Measurements from ENCODE around the gene PHACTR3.

Gene PHACTR3

DNA sequence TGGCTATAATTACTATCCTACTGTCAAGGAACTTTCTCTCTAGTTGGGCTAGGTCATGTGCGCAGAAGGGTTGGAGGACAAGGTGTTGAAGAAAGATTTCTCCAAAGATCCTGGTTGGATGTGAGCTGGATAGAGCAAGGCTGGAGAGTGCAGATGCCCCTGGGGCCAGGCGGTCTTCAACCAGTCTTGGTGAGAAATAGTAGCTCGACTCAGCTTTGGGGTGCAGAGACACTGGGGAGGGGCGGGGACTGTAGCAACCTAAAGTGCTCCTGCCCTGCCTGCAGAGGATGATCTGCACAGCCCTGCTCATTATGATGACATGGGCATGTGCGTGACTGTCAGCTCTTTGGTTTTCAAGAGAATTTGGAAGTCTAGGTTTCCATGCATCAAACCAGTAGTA, 35.9 kb downstream of the PHACTR3 start:
- TF ChIP-seq, protein P1, sequence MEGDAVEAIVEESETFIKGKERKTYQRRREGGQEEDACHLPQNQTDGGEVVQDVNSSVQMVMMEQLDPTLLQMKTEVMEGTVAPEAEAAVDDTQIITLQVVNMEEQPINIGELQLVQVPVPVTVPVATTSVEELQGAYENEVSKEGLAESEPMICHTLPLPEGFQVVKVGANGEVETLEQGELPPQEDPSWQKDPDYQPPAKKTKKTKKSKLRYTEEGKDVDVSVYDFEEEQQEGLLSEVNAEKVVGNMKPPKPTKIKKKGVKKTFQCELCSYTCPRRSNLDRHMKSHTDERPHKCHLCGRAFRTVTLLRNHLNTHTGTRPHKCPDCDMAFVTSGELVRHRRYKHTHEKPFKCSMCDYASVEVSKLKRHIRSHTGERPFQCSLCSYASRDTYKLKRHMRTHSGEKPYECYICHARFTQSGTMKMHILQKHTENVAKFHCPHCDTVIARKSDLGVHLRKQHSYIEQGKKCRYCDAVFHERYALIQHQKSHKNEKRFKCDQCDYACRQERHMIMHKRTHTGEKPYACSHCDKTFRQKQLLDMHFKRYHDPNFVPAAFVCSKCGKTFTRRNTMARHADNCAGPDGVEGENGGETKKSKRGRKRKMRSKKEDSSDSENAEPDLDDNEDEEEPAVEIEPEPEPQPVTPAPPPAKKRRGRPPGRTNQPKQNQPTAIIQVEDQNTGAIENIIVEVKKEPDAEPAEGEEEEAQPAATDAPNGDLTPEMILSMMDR (IDR thresholded peaks at IDR 0.05; ENCODE audit: low read depth, low read length, missing control alignments), result no peak

DNA sequence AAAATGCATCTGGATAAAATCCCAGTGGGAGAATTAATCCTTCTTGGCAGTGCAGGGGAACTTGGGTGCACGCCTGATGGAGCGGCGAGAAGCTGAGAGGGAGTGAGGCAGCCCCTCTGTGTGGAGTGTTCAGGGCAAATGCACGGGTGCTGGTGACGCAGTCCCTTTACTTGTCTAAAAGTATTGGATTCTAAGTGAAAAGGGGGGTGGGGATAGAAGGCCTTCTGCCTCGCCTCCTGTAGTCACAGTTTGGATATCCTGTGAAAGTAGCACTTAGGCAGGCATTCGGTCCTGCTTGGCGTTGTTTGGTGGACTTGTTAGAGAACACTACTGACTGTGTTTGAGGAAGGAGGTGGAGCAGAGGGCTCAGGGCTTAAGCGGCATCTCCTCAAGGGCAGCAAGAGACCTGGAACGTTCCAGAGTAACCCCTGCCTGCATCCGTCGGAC, 39.3 kb downstream of the PHACTR3 start:
- DNase-seq (ENCODE audit: low read depth), result no peak
- no peak overlapping the region for H3K4me3 ChIP-seq (ENCODE audit: low read depth, low read length)
- in situ Hi-C loops (cut with HindIII; ENCODE audit: low sequenced_read_pairs), result no loop called here
- TF ChIP-seq, protein P1 (IDR thresholded peaks at IDR 0.05; ENCODE audit: low read depth, low read length, missing control alignments), result no peak

More for the DNA sequence above, 35.9 kb downstream of the PHACTR3 start:
- in situ Hi-C loops (cut with HindIII; ENCODE audit: low sequenced_read_pairs), result no loop called here
- DNase-seq (ENCODE audit: low read depth), result no peak
- H3K4me3 ChIP-seq (ENCODE audit: low read depth, low read length), result no peak overlapping the region

DNA sequence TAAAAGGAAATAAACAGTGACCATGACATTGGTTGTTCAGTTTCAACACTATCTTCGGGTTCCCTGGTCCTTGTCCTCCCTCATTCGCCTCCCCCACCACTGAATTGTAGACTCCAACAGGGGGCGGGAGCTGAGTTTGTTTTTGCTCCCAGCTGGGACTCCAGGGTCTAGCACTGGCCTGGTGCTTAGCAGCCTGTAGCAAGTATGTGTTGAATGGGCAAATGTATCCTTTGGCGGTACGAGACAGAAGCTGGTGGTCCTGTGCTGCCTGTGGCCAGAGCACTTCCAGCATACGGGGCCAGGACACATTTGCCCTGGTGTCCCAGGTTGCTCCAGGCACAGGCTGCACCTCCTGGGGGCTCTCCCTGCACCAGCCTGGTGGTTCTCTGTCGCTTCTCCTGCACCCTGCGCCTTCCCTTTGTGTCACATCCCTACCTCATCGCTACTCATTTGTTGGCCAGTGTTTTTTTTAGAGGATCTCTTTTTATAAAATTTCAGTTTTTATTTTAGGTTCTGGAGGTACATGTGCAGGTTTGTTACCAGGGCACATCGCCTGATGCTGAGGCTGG, 40.1 kb downstream of the PHACTR3 start:
- H3K4me3 ChIP-seq (ENCODE audit: low read depth, low read length), result no peak overlapping the region
- TF ChIP-seq, protein P1 (IDR thresholded peaks at IDR 0.05; ENCODE audit: low read depth, low read length, missing control alignments), result no peak
- DNase-seq (ENCODE audit: low read depth), result no peak
- in situ Hi-C loops (cut with HindIII; ENCODE audit: low sequenced_read_pairs), result no loop called here

DNA sequence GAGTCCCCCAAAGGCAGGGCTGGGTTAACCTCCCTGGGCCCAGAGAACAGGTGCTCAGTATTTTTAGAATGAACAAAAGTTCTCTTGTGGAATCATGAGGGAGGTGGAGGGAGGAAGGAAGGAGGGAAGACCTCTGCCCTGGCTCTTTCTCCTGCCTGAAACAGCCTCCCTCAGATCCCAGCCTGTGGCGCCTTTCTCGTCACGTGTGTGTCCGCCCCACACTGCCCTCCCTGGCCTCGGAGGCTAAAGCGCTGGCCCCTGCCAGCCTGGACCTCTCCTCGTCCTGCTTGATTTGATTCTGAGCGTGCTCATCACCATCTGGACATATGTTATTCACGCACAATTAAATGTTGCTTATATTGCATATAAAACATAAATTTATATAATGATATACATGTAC, 40.9 kb downstream of the PHACTR3 start:
- no peak for DNase-seq (ENCODE audit: low read depth)
- TF ChIP-seq, protein P1 (IDR thresholded peaks at IDR 0.05; ENCODE audit: low read depth, low read length, missing control alignments), result no peak
- no peak overlapping the region for H3K4me3 ChIP-seq (ENCODE audit: low read depth, low read length)
- in situ Hi-C loops (cut with HindIII; ENCODE audit: low sequenced_read_pairs), result no loop called here

DNA sequence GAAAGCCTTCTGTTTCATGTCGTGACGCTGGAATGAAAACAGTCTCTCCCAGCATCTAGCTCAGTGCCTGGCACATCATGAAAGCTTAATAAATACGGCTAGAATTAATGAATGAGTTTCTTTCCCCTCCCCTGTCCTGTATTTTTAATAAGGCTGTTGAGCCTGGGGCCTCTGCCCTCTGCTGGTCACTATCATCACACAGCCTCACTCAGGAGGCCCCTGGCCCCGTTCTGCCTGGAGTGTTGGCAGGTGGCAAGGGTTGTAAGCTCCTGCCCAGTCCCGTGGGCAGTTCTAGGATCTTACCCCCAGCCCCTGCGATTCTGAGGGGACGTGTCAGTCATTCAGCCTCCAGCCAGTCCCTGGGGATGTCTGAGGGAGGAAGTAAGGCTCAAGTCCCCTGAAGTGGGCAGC, 41.4 kb downstream of the PHACTR3 start:
- no peak overlapping the region for H3K4me3 ChIP-seq (ENCODE audit: low read depth, low read length)
- DNase-seq (ENCODE audit: low read depth), result no peak
- TF ChIP-seq, protein P1 (IDR thresholded peaks at IDR 0.05; ENCODE audit: low read depth, low read length, missing control alignments), result no peak
- in situ Hi-C loops (cut with HindIII; ENCODE audit: low sequenced_read_pairs), result no loop called here

DNA sequence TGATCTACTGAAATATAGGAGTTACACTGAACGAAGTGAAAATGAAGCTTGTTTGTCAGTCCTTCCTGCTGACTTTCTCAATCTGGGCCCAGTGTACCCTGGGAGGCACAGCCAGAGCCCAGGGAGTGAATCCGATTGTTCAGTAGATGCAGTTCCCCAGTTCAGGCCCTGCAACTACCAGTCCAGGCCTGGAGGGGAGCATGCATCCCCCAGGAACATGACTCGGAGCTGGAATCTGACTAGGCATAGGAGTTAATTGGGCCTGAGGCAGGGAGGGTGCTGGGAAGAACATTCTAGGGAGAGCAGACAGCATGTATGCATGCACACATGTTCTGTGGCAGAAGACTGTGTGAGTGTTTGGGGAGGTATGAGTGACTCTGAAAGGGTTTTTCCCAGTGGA, 42.1 kb downstream of the PHACTR3 start:
- TF ChIP-seq, protein P1 (IDR thresholded peaks at IDR 0.05; ENCODE audit: low read depth, low read length, missing control alignments), result no peak
- no peak overlapping the region for H3K4me3 ChIP-seq (ENCODE audit: low read depth, low read length)
- no peak for DNase-seq (ENCODE audit: low read depth)
- in situ Hi-C loops (cut with HindIII; ENCODE audit: low sequenced_read_pairs), result no loop called here
